Osteoblast (primary cell): Measurements from ENCODE around the gene AFF1. TPM values are rescaled to one million over a fixed set of nuclear protein-coding genes. Genes with fewer than 3 reads are reported as not detected.
"Not testable (repeated sequence)": the region's sequence is repeated elsewhere in the genome, so short reads cannot be mapped to it uniquely, and the experiment has no call there.

Source experiments
- DNase-seq: peaks from one replicate; pipeline ENCODE4 v3.0.0; 2011; ENCODE audit warnings: low spot score, mixed read lengths; ENCODE audit not compliant: insufficient read length; ENCODE audit errors: missing footprints
- H2AFZ ChIP-seq: 2 replicates; pipeline ENCODE4 v1.6.0; 2011; ENCODE audit warnings: mild to moderate bottlenecking, low read length
- H3K27ac ChIP-seq: 2 replicates; pipeline ENCODE4 v1.5.1; 2011; ENCODE audit warnings: mild to moderate bottlenecking, low read depth, low read length, moderate library complexity
- H3K27me3 ChIP-seq: 2 replicates; pipeline ENCODE4 v1.6.0; 2012; ENCODE audit warnings: mild to moderate bottlenecking, control low read depth, inconsistent platforms, low read length, moderate library complexity; ENCODE audit not compliant: insufficient read depth
- H3K36me3 ChIP-seq: 2 replicates; pipeline ENCODE4 v1.5.1; 2011; ENCODE audit warnings: mild to moderate bottlenecking, low read length, control low read depth, moderate library complexity; ENCODE audit not compliant: insufficient read depth
- H3K4me1 ChIP-seq: 2 replicates; pipeline ENCODE4 v1.5.1; 2011; ENCODE audit warnings: mild to moderate bottlenecking, low read length, control low read depth, moderate library complexity; ENCODE audit not compliant: insufficient read depth
- H3K4me2 ChIP-seq: 2 replicates; pipeline ENCODE4 v1.6.0; 2011; ENCODE audit warnings: mild to moderate bottlenecking, low read length; ENCODE audit not compliant: insufficient read depth
- H3K4me3 ChIP-seq: fragments of 200-600 bp; sonication (generic); 3 replicates; pipeline ENCODE4 v1.5.1; 2012; ENCODE audit warnings: mild to moderate bottlenecking, low read length, inconsistent platforms; ENCODE audit not compliant: insufficient read depth
- H3K79me2 ChIP-seq: 2 replicates; pipeline ENCODE4 v1.6.0; 2012; ENCODE audit warnings: mild to moderate bottlenecking, low read length, control low read depth, inconsistent platforms; ENCODE audit not compliant: insufficient read depth
- H3K9me3 ChIP-seq: 2 replicates; pipeline ENCODE4 v1.5.1; 2011; ENCODE audit warnings: low read depth, low read length, control low read depth
- H4K20me1 ChIP-seq: 2 replicates; pipeline ENCODE4 v1.6.0; 2012; ENCODE audit warnings: mild to moderate bottlenecking, low read length, control low read depth; ENCODE audit not compliant: insufficient read depth
- CTCF ChIP-seq: IDR thresholded peaks from 2 replicates; pipeline ENCODE4 v1.5.1; 2011; ENCODE audit warnings: mild to moderate bottlenecking, low read depth, low read length, moderate library complexity; ENCODE audit errors: extremely low read depth
- total RNA-seq: library from RNA; depleted of rRNA; stranded (reverse); fragments of >200 nt; gene quantifications from 2 replicates; pipeline ENCODE4 v1.2.3, GENCODE V29; 2012

Gene AFF1
- total RNA-seq, 1 donor = 19.5 TPM

DNA sequence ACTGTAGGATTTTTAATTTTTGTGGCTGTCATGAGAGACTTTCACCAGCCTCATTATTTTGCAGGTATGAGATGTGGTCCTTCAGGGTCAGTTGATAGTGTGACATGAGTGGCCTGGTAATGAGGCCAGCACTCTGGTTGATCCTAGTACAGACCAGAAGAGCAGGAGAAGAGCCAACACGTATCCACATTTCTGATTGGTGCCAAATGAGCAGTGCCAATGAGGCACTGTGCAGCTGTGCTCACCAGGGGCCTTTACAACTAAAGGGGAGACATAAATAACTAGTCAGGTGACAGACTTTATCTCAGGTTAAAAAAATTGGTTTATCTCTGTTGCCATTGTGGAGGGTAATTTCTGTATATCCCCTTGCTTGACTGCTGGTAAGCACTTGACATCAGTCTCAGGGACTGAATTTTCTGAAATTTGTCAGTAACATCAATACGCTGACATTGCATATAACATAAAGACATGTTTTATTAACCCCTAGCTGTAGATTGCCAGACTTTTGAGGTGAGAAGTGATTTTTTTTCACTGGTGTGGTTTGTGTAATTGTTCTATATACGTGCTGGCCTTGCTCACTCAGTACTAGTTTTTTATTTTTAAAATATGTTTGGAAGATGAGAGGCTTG is 101.2 kb downstream of the AFF1 start:
- peaks cover 19% of the 10 kb centered on the region for H4K20me1 ChIP-seq
- H3K4me1 ChIP-seq = peaks cover 75% of the 10 kb centered on the region
- H3K9me3 ChIP-seq = no peaks in the 10 kb centered on the region
- TF ChIP-seq CTCF = no peak
- no peak overlapping the region for H2AFZ ChIP-seq
- no peaks in the 10 kb centered on the region for H3K27me3 ChIP-seq
- H3K27ac ChIP-seq = no peak overlapping the region
- H3K79me2 ChIP-seq = peaks cover 84% of the 10 kb centered on the region
- H3K4me3 ChIP-seq = no peak overlapping the region
- H3K4me2 ChIP-seq = no peak overlapping the region
- no peaks in the 10 kb centered on the region for H3K36me3 ChIP-seq
- DNase-seq = no peak

- Histone ChIP-seq H3K27ac (peak overlapping the region; percentile 15), H3K4me2 (peak overlapping the region; percentile 4), H3K36me3 (no peaks in the 10 kb centered on the region), H3K79me2 (peaks cover 84% of the 10 kb centered on the region), H3K4me1 (peaks cover 75% of the 10 kb centered on the region), H2AFZ (no peak overlapping the region), H3K4me3 (no peak overlapping the region), H4K20me1 (peaks cover 23% of the 10 kb centered on the region), H3K9me3 (no peaks in the 10 kb centered on the region), H3K27me3 (no peaks in the 10 kb centered on the region)
- no peak for TF ChIP-seq CTCF
- DNase-seq = no peak
Measured at GRCh38 chr4:87036713-87037112, 101.9 kb downstream of the AFF1 start.

- peaks cover 84% of the 10 kb centered on the region for H3K79me2 ChIP-seq
- not testable (repeated sequence) for H3K4me3 ChIP-seq, H2AFZ ChIP-seq, H3K36me3 ChIP-seq, H3K27me3 ChIP-seq, DNase-seq, H3K9me3 ChIP-seq
- peak overlapping the region; percentile 4 for H3K4me2 ChIP-seq
- peaks cover 23% of the 10 kb centered on the region for H4K20me1 ChIP-seq
- H3K27ac ChIP-seq = peak overlapping the region; percentile 92
- peaks cover 71% of the 10 kb centered on the region for H3K4me1 ChIP-seq
Measured at GRCh38 chr4:87037171-87037570, 102.4 kb downstream of the AFF1 start.

GRCh38 chr4:87037671-87038334 is 103.0 kb downstream of the AFF1 start:
- Histone ChIP-seq H3K4me1 (peaks cover 64% of the 10 kb centered on the region), H4K20me1 (peaks cover 18% of the 10 kb centered on the region), H2AFZ (no peak overlapping the region), H3K27me3 (no peaks in the 10 kb centered on the region), H3K9me3 (no peaks in the 10 kb centered on the region), H3K79me2 (peaks cover 84% of the 10 kb centered on the region), H3K27ac (peak overlapping the region; percentile 92), H3K36me3 (no peaks in the 10 kb centered on the region), H3K4me3 (no peak overlapping the region), H3K4me2 (peak overlapping the region; percentile 42)
- DNase-seq = no peak
- no peak for TF ChIP-seq CTCF
